Activated gamma-delta T cell treated with anti-CD3 and anti-CD28 coated beads, Interleukin-2, amount 50 U/mL, for 16 hours (primary cell): ENCODE measurements around the gene COL6A3.
"Not testable (repeated sequence)": the region's sequence is repeated elsewhere in the genome, so short reads cannot be mapped to it uniquely, and the experiment has no call there.

Source experiments
- DNase-seq: peaks from one replicate; pipeline ENCODE4 v3.0.0-alpha.2; 2020; ENCODE audit warnings: low read depth

COL6A3 gene

DNA sequence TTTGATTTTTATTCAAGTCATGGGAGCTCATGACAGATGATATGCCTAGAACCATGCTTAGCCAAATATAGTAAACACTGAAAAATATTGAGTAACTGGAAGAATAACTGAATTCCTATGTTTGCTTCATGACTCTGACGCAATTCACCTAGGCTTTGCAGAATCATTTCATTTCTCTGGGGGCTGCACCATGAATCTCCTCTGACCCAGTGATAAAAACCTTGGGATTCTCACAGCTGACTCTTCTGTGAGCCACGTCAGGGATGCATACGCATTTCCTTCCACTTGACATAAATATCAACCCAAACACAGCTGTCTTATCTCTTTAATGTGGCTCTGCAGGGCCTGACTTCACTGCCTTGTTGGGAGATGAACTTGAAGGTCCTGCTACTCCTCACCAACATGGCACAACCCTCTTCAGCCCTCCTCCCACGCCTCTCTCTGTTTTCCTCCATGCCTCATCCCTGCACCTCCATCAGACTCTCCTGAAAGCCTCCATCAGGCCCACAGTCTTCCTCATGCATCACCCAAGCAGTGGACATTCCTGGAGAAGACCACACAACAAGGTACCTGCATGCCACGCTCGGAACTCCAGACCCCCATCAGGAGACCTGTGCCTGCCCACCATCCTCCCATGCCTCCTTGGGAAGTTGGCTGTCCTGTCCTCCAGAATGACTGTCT is 29.8 kb downstream of the COL6A3 start:
- DNase-seq, result no peak

DNA sequence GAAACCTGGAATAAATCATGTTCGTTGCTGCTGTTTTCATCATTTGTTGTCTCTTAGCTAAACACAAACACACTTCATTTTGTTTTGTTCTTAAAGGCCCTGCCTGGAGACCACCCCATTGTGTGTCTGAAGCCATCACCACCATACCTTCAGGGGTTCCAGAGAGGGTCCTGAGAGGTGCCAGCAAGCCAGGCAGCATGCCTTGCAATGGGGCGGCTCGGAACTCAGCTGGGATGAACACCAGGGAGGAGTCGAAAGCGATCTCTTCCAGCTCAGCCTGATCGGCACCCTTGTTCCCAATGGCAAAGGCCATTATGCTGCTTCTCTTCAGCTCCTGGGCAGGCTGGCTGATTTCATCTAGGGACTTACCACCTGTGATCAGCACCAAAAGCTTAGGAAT is 33.2 kb downstream of the COL6A3 start:
- DNase-seq, result no peak

DNA sequence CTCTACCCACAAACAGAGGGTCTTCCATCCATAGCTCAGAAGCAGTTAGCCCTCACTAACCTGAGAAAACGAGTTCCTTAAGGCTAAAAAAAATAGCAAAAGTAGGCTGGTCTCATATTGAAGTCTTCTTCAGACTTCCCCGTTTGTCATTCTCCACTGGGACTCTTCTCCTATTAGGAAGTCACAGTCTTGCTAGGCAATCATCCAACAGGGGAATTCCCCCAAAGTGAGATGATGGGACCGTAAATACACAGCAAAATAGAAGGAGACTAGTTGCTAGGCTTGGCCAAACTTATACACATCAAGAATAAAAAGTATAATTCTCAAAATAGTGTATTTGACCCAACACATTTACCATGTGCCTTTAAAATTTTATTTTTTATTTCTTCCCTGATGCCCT is 34.3 kb downstream of the COL6A3 start:
- DNase-seq, result no peak

DNA sequence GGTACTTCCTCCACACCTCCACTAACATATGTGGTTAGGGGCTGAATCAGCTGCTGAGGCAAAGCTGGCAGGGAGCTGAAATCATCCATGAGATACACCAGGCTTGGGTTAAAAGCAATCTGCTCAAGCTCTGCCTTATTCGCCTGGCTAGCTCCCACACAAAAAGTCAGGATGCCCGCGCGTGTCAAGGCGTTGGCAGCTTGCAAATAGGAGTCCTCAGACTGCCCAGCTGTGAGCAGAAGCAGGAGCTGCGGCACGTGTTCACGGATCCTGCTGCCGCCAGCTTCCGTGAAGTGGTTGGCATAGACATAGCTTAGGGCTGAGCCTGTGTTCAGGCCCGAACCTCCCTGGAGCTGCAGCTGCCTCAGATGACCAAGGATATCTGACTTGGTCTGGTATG is 35.3 kb downstream of the COL6A3 start:
- DNase-seq, result no peak

GRCh38 chr2:237374284-237375060 is 39.5 kb downstream of the COL6A3 start:
- no peak for DNase-seq

GRCh38 chr2:237371856-237372255 is 42.1 kb downstream of the COL6A3 start:
- no peak for DNase-seq

GRCh38 chr2:237365671-237366070 is 48.3 kb downstream of the COL6A3 start:
- DNase-seq, result no peak

GRCh38 chr2:237364655-237365054 is 49.3 kb downstream of the COL6A3 start:
- no peak for DNase-seq

- DNase-seq, result no peak
Observed at GRCh38 chr2:237361194-237362004, 52.6 kb downstream of the COL6A3 start.

- DNase-seq, result no peak
Observed at GRCh38 chr2:237359894-237360780, 53.8 kb downstream of the COL6A3 start.

DNA sequence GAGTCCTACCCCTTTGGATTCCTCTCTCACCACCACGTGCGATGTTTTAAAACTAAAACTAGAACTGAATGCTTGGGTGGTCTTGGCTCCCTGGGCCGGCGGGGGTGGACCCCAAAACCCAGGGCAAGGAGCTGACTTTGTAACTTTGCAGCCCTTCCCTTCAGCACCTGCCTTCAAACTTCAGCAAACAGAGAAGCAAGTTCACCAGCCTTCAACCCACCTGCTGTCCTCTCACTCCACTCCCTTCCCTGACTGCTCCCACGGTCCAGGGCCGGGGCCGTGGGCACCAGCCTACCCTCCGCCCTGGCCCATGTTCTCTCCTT is 54.5 kb downstream of the COL6A3 start:
- DNase-seq, result no peak

- no peak for DNase-seq
Observed at GRCh38 chr2:237358721-237359517, 55.0 kb downstream of the COL6A3 start.

DNA sequence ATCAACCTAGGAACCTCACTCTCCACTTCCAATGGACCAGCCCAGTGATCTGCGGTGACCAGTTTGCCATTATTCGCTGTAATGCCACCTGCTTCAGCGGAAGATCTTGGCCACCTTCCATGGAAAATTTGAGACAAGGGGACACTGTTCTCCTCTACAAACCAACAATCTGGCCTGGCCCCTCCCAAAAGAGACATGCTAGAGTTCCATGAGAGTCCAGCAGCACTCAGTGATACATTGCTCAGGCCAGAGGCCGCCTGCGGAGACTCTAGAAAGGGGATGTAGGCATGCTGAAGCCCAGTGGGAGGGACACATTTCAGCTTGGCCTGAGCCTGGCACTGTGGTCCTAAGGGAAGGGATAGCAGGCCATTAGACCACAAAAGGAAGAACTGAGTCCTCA is 58.3 kb downstream of the COL6A3 start:
- DNase-seq, result no peak

- DNase-seq, result no peak
Observed at GRCh38 chr2:237354892-237355291, 59.1 kb downstream of the COL6A3 start.

- not testable (repeated sequence) for DNase-seq
Observed at GRCh38 chr2:237354172-237354571, 59.8 kb downstream of the COL6A3 start.

GRCh38 chr2:237353215-237353614 is 60.7 kb downstream of the COL6A3 start:
- DNase-seq, result no peak

- no peak for DNase-seq
Observed at GRCh38 chr2:237352279-237352845, 61.6 kb downstream of the COL6A3 start.

- DNase-seq, result no peak
Observed at GRCh38 chr2:237351796-237352195, 62.2 kb downstream of the COL6A3 start.

DNA sequence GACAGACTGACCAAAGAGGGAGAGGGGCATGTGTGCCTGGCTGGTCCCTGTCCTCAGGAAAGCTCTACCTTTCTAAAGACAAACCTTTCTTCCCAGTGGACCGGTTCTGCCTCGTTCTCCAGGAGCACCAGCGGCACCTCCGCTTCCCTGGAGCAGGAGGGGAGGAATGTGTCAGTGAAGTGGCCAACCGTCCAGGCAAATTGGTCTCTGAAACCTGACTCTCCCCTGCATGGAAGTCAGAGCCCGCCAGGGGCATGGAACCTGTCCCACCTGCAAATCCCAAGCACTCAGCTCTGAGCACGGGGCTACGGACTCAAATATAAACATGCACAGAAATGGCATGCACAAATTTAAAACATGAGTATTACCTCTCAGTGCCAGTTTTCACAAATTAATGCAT is 62.9 kb downstream of the COL6A3 start:
- no peak for DNase-seq

DNA sequence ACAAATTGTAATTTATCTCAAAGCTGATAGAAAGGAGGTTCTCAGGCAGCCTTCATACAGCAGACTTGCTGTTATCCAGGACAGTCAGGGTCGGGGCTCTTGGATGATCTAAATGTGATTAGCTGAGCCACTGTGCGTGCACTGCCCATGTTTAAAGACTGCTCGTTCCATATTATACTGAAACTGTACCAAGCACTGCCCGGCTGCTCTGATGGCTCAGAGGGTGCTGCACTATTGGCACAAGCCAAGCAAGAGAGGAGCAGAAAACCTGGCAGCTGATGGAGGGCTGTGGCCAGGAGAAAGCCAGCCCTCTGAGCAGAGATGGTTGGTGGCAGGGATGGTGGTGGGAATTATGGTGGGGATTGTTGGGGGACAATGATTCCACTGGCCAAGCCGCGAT is 63.4 kb downstream of the COL6A3 start:
- no peak for DNase-seq

DNA sequence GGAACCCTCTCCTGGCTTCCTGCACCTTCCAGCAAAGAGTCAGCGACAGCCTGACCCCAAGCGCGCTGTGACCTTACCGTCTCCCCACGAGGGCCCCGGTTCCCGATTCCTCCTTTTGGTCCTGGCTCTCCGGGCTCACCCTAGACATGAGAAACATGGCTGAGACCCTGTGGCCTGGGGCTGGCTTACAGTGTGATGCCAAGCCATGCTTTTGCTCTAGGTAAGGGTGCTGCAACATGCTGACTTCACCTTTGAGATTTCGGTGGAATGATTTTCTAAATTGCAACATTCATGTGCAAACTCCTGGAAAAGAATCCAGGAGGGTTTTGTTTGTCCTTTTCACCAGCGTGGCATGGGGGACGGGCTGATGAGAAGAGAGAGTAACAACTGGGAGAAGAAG is 63.9 kb downstream of the COL6A3 start:
- DNase-seq, result no peak
